Progenitor cell of endocrine pancreas (in vitro differentiated cells): ENCODE data around the gene MRPL55. TPM values are rescaled to one million over a fixed set of nuclear protein-coding genes. Genes with fewer than 3 reads are reported as not detected.
A peak's percentile ranks its signal among the peaks of the same experiment; 100 is the strongest.

Source experiments
- DNase-seq: peaks from one replicate; pipeline ENCODE4 v3.0.0; 2021; ENCODE audit warnings: low spot score; ENCODE audit not compliant: unreplicated experiment
- H3K27ac Mint-ChIP-seq: 2 replicates; pipeline ENCODE4 v1.8.0; 2021; ENCODE audit warnings: mild to moderate bottlenecking, moderate library complexity, mixed read lengths
- H3K27me3 Mint-ChIP-seq: 2 replicates; pipeline ENCODE4 v1.8.0; 2021; ENCODE audit warnings: mixed read lengths
- H3K36me3 Mint-ChIP-seq: 2 replicates; pipeline ENCODE4 v1.8.0; 2022; ENCODE audit warnings: mixed read lengths; ENCODE audit not compliant: insufficient read depth
- H3K4me1 Mint-ChIP-seq: 2 replicates; pipeline ENCODE4 v1.8.0; 2021; ENCODE audit warnings: low read depth, mixed read lengths
- H3K4me3 Mint-ChIP-seq: 2 replicates; pipeline ENCODE4 v1.8.0; 2021; ENCODE audit warnings: low read depth, mild to moderate bottlenecking, moderate library complexity, mixed read lengths
- H3K9me3 Mint-ChIP-seq: 2 replicates; pipeline ENCODE4 v1.8.0; 2021; ENCODE audit warnings: low read depth, mixed read lengths
- CTCF ChIP-seq: fragments of 200-600 bp; sonication (generic); IDR thresholded peaks from one replicate; pipeline ENCODE4 v1.5.0; 2021; ENCODE audit warnings: antibody characterized with exemption, mild to moderate bottlenecking; ENCODE audit not compliant: unreplicated experiment
- total RNA-seq: library from RNA; stranded (reverse); gene quantifications from 2 replicates; pipeline ENCODE4 v1.2.1, GENCODE V29; 2021

The MRPL55 gene
- total RNA-seq, 1 donor from 2014 or later = 50.3 TPM

GRCh38 chr1:228140724-228141225 lies 31.7 kb upstream of the MRPL55 start:
- no peak for TF ChIP-seq CTCF
- Mint-ChIP-seq H3K9me3 (no peaks in the 10 kb centered on the region), H3K4me3 (peak overlapping the region; percentile 90), H3K36me3 (no peaks in the 10 kb centered on the region), H3K4me1 (peaks cover 5% of the 10 kb centered on the region), H3K27me3 (peaks cover 20% of the 10 kb centered on the region), H3K27ac (peak overlapping the region; percentile 92)
- no peak for DNase-seq

- TF ChIP-seq CTCF = peak; percentile 45
- Mint-ChIP-seq H3K4me1 (peaks cover 5% of the 10 kb centered on the region), H3K9me3 (no peaks in the 10 kb centered on the region), H3K4me3 (peak within 1 kb of the TSS; percentile 90), H3K27me3 (peaks cover 26% of the 10 kb centered on the region), H3K36me3 (no peaks in the 10 kb centered on the region), H3K27ac (peak within 1 kb of the TSS; percentile 97)
- peak; percentile 100 for DNase-seq
These were observed 31.0 kb upstream of the MRPL55 start, which contains the start of gene GUK1 for GRCh38 chr1:228139931-228140723. TSS of gene GUK1 (plus strand) at chr1:228140279. CDS start at chr1:228140303, 24 bp downstream.

GRCh38 chr1:228139406-228139930 lies 30.4 kb upstream of the MRPL55 start:
- H3K27ac Mint-ChIP-seq = peak overlapping the region; percentile 97
- no peak for DNase-seq
- no peak for TF ChIP-seq CTCF
- peaks cover 5% of the 10 kb centered on the region for H3K4me1 Mint-ChIP-seq
- peak overlapping the region; percentile 90 for H3K4me3 Mint-ChIP-seq
- H3K27me3 Mint-ChIP-seq = peaks cover 33% of the 10 kb centered on the region
- no peaks in the 10 kb centered on the region for H3K36me3 Mint-ChIP-seq
- no peaks in the 10 kb centered on the region for H3K9me3 Mint-ChIP-seq

- DNase-seq = no peak
- TF ChIP-seq CTCF = no peak
- Mint-ChIP-seq H3K27ac (no peak overlapping the region), H3K9me3 (no peaks in the 10 kb centered on the region), H3K36me3 (no peaks in the 10 kb centered on the region), H3K27me3 (peaks cover 39% of the 10 kb centered on the region), H3K4me3 (no peak overlapping the region), H3K4me1 (peaks cover 3% of the 10 kb centered on the region)
These were observed 27.8 kb upstream of the MRPL55 start for GRCh38 chr1:228136901-228137300.

- Mint-ChIP-seq H3K9me3 (no peaks in the 10 kb centered on the region), H3K27ac (no peak overlapping the region), H3K4me3 (no peak overlapping the region), H3K36me3 (no peaks in the 10 kb centered on the region), H3K4me1 (peaks cover 6% of the 10 kb centered on the region), H3K27me3 (peaks cover 43% of the 10 kb centered on the region)
- DNase-seq = no peak
- TF ChIP-seq CTCF = no peak
These were observed 25.5 kb upstream of the MRPL55 start for GRCh38 chr1:228134591-228134990.
